ENCODE results near the gene LMX1B.

LMX1B gene

DNA sequence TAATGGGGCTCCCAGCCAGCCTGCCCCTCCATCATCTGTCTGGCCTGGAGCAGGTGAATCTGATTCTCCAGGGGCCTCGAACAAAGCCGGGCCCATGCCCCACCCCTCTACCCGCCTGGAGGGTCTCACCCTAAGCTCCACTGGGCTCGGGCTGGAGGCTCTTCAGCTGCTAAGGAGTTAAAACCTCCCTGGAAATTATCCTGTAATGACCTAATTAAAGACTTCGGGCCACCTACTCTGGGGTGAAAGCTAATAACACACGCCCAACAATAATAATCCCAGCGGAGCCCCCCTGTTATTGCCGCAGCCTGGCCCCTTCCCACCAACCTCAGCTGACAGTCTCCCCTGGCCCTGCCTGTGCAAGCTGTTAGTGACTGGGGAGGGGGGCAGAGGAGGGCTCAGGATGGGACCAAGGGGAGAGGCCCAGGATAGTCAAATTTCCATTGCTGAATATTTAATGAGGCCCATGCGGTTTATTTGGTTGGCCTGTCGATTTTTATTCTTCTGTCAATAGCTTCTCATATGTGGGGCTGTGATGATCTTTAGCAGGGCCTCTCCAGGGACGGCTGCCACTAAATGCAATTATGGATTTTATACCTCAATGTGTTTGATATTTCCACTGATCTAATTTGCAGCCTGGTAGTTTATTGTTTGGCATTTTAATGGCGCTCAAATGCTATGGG lies 25.7 kb downstream of the LMX1B start:
- TF ChIP-seq, protein P1, sequence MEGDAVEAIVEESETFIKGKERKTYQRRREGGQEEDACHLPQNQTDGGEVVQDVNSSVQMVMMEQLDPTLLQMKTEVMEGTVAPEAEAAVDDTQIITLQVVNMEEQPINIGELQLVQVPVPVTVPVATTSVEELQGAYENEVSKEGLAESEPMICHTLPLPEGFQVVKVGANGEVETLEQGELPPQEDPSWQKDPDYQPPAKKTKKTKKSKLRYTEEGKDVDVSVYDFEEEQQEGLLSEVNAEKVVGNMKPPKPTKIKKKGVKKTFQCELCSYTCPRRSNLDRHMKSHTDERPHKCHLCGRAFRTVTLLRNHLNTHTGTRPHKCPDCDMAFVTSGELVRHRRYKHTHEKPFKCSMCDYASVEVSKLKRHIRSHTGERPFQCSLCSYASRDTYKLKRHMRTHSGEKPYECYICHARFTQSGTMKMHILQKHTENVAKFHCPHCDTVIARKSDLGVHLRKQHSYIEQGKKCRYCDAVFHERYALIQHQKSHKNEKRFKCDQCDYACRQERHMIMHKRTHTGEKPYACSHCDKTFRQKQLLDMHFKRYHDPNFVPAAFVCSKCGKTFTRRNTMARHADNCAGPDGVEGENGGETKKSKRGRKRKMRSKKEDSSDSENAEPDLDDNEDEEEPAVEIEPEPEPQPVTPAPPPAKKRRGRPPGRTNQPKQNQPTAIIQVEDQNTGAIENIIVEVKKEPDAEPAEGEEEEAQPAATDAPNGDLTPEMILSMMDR (conservative IDR thresholded peaks at IDR 0.05; ENCODE audit: low read depth, low read length): no peak
- Histone ChIP-seq H3K27ac (no peak overlapping the region), H4K20me1 (ENCODE audit: insufficient read depth) (no peaks in the 10 kb centered on the region), H3K4me2 (no peak overlapping the region), H3K9ac (no peak overlapping the region), H3K4me3 (IDR thresholded peaks at IDR 0.05; ENCODE audit: insufficient read depth, low read depth, low read length) (no peak overlapping the region), H3K36me3 (ENCODE audit: insufficient read depth) (no peaks in the 10 kb centered on the region), H3K79me2 (ENCODE audit: insufficient read depth, low read depth) (no peaks in the 10 kb centered on the region), H3K27me3 (ENCODE audit: insufficient read depth, low read depth) (peaks cover 40% of the 10 kb centered on the region; the same call in 1 of the 2 replicates), H3K4me1 (ENCODE audit: low read depth, poor library complexity, severe bottlenecking) (no peaks in the 10 kb centered on the region), H2AFZ (ENCODE audit: low read depth) (no peak overlapping the region)

DNA sequence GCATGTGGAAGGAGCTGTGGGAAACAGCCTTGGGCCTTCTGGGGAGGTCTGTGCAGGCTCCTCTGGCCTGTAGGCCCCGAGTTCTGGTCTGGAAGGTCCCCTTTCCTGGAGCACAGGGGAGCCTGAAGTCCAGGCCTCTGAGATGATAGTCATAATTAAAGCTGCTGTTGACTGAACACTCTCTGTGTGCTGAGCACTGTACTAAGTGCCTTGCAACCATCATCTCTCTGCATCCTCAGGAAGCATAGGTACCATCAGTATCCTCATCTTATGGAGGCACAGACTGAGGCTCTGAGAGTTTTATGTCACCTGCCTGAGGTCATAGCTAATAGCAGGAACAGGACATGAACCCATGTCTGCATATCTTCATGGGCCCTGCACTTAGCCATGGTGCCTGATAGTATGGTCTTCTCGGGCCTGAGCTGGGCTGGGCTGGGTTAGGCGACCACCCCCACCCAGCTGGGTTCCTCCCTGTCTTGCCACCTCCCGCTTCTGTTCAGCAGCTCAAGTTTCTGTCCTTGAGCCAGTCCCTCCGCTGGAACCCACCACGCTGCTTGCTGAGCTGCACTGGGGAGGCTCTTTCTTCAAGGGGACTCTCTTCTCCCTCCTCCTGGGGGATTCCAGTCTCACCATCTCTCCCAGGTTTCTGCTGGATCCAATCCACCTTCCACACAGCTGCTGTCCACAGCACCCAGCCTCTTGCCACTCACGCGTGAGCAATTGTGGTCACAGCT lies 27.6 kb downstream of the LMX1B start:
- Histone ChIP-seq H3K4me3 (IDR thresholded peaks at IDR 0.05; ENCODE audit: insufficient read depth, low read depth, low read length) (no peak overlapping the region), H4K20me1 (ENCODE audit: insufficient read depth) (no peaks in the 10 kb centered on the region), H3K36me3 (ENCODE audit: insufficient read depth) (no peaks in the 10 kb centered on the region), H3K27me3 (ENCODE audit: insufficient read depth, low read depth) (peaks cover 46% of the 10 kb centered on the region; the same call in 1 of the 2 replicates), H2AFZ (ENCODE audit: low read depth) (no peak overlapping the region), H3K27ac (no peak overlapping the region), H3K4me1 (ENCODE audit: low read depth, poor library complexity, severe bottlenecking) (no peaks in the 10 kb centered on the region), H3K79me2 (ENCODE audit: insufficient read depth, low read depth) (no peaks in the 10 kb centered on the region), H3K4me2 (no peak overlapping the region), H3K9ac (no peak overlapping the region)
- TF ChIP-seq, protein P1 (conservative IDR thresholded peaks at IDR 0.05; ENCODE audit: low read depth, low read length): no peak

DNA sequence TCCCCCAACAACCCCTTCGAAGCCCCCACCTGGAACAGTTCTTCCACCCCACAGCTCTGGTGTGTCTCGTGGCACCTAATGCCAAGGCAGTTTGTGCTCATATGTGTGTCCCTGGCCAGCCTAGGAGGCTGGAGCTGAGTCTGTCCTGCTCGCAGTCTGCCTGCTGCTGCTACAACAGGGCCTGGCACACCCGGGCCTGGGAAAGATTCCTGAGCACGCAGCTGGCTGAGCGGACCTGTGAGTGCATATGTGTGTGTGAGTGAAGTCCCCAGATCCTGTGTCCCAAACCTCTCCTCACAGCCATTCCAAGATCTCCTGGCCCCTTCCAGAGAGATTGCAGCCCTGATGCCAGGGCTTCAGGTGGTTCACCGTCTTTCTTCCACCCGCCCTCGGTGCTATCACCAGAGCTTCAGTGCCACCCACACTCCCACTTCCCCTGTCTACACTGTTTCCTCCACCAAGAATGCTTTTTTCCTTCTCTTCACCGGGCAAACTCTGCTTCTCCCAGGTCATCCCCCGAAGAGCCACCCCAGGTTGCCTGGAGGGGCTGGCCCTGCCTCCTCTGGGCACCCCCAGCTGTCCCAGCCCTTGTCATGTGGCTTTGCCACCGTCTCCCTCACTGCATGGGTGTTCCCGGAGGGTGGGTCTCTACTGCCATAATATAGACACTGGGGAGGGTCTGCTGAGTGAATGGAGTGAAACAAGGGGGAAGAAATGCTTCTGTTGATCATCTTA lies 28.4 kb downstream of the LMX1B start:
- Histone ChIP-seq H3K27ac (no peak overlapping the region), H3K4me3 (IDR thresholded peaks at IDR 0.05; ENCODE audit: insufficient read depth, low read depth, low read length) (no peak overlapping the region), H4K20me1 (ENCODE audit: insufficient read depth) (no peaks in the 10 kb centered on the region), H3K9ac (no peak overlapping the region), H3K4me2 (no peak overlapping the region), H3K79me2 (ENCODE audit: insufficient read depth, low read depth) (no peaks in the 10 kb centered on the region), H3K4me1 (ENCODE audit: low read depth, poor library complexity, severe bottlenecking) (no peaks in the 10 kb centered on the region), H3K27me3 (ENCODE audit: insufficient read depth, low read depth) (peaks cover 55% of the 10 kb centered on the region), H3K36me3 (ENCODE audit: insufficient read depth) (no peaks in the 10 kb centered on the region), H2AFZ (ENCODE audit: low read depth) (no peak overlapping the region)
- TF ChIP-seq, protein P1 (conservative IDR thresholded peaks at IDR 0.05; ENCODE audit: low read depth, low read length): no peak

DNA sequence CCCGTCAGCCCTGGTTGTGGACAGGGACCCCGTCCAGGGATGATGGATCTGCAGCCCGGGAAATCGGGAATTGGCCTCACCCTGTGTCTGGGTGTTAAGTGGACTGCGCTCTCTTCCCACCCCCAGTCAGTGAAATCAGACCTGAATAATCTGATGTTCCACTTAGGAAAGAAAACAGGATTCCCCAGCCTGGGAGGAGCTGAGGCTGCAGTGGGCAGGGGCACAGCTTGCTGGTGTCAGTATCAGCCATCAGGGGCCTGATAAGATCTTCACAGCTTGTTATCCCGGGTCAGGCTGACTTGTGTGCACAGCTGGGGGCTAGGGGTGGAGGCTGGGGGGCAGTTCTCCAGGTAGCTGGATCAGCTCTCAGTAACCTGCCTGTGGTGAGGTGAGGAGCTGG lies 29.1 kb downstream of the LMX1B start:
- Histone ChIP-seq H3K27ac (no peak overlapping the region), H4K20me1 (ENCODE audit: insufficient read depth) (no peaks in the 10 kb centered on the region)

More for the DNA sequence above, 29.1 kb downstream of the LMX1B start:
- H3K27me3 ChIP-seq (ENCODE audit: insufficient read depth, low read depth): peaks cover 61% of the 10 kb centered on the region
- no peaks in the 10 kb centered on the region for H3K36me3 ChIP-seq (ENCODE audit: insufficient read depth)
- H3K79me2 ChIP-seq (ENCODE audit: insufficient read depth, low read depth): no peaks in the 10 kb centered on the region
- H3K9ac ChIP-seq: no peak overlapping the region
- TF ChIP-seq, protein P1 (conservative IDR thresholded peaks at IDR 0.05; ENCODE audit: low read depth, low read length): no peak
- no peak overlapping the region for H2AFZ ChIP-seq (ENCODE audit: low read depth)
- no peak overlapping the region for H3K4me2 ChIP-seq
- H3K4me1 ChIP-seq (ENCODE audit: low read depth, poor library complexity, severe bottlenecking): no peaks in the 10 kb centered on the region
- H3K4me3 ChIP-seq (IDR thresholded peaks at IDR 0.05; ENCODE audit: insufficient read depth, low read depth, low read length): no peak overlapping the region
